ENCODE results near the gene PAGE2. TPM values are rescaled to one million over a fixed set of nuclear protein-coding genes. Genes with fewer than 3 reads are reported as not detected.

Gene PAGE2
- total RNA-seq, 2 experiments from 2014 or later = not detected

- intact Hi-C loops (cut with micrococcal nuclease; ENCODE audit: unreplicated experiment) = no loop called here
- Histone ChIP-seq H3K36me3 (ENCODE audit: insufficient read depth, low read length) (no peaks in the 10 kb centered on the region), H3K4me2 (ENCODE audit: low read length) (no peak overlapping the region), H3K27ac (ENCODE audit: low read depth, low read length, poor library complexity, severe bottlenecking) (no peak overlapping the region), H3K9me3 (ENCODE audit: low read length) (no peaks in the 10 kb centered on the region), H3K4me1 (ENCODE audit: insufficient read depth, low read length, poor library complexity, severe bottlenecking) (no peaks in the 10 kb centered on the region), H3K4me3 (ENCODE audit: low read depth, low read length, poor library complexity, severe bottlenecking) (no peak overlapping the region), H3K9me2 (ENCODE audit: insufficient read depth, low read length) (no peaks in the 10 kb centered on the region), H3K79me2 (ENCODE audit: insufficient read depth, low read depth, low read length) (no peaks in the 10 kb centered on the region), H2AFZ (ENCODE audit: low read length) (no peak overlapping the region), H4K20me1 (ENCODE audit: insufficient read depth, low read length) (no peaks in the 10 kb centered on the region)
- POLR2A ChIA-PET = no interaction called here
- no TSS peak for BruUV-seq (replicated peaks)
- CTCF ChIA-PET (ENCODE audit: unreplicated experiment) = no interaction called here
- TF ChIP-seq CTCF (conservative IDR thresholded peaks at IDR 0.05; ENCODE audit: low read length) = no peak
- TF ChIP-seq EZH2phosphoT487 (IDR thresholded peaks at IDR 0.05; ENCODE audit: borderline replicate concordance, low read depth, low read length) = no peak
- no peak for DNase-seq (ENCODE audit: low spot score)
Measured at GRCh38 chrX:55120761-55121358, 32.0 kb downstream of the PAGE2 start.

DNA sequence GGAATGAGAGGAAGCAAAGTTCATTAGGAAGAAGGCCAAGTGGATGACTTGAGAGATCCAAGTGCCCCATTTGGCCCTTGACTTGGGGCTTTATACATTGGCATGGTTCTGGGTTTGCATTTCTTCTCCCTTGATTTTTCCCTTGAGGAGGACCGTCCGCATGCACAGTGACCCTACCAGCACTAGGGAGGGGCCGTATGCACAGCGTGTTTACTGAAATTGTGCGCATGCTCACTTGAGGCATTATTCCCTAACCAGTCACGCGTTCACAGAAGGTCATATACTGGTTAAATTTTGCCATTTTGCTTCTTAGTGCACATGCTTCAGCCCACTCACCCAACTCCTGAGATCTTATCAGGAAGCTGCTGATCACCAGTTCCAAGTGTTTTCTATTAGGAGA, 35.1 kb downstream of the PAGE2 start:
- Histone ChIP-seq H4K20me1 (ENCODE audit: insufficient read depth, low read length) (no peaks in the 10 kb centered on the region), H3K36me3 (ENCODE audit: insufficient read depth, low read length) (no peaks in the 10 kb centered on the region), H3K27ac (ENCODE audit: low read depth, low read length, poor library complexity, severe bottlenecking) (no peak overlapping the region), H2AFZ (ENCODE audit: low read length) (no peak overlapping the region), H3K79me2 (ENCODE audit: insufficient read depth, low read depth, low read length) (no peaks in the 10 kb centered on the region), H3K9me2 (ENCODE audit: insufficient read depth, low read length) (no peaks in the 10 kb centered on the region), H3K4me1 (ENCODE audit: insufficient read depth, low read length, poor library complexity, severe bottlenecking) (no peaks in the 10 kb centered on the region), H3K4me2 (ENCODE audit: low read length) (no peak overlapping the region), H3K4me3 (ENCODE audit: low read depth, low read length, poor library complexity, severe bottlenecking) (no peak overlapping the region), H3K9me3 (ENCODE audit: low read length) (no peaks in the 10 kb centered on the region)
- intact Hi-C loops (cut with micrococcal nuclease; ENCODE audit: unreplicated experiment) = no loop called here
- ChIA-PET CTCF (ENCODE audit: unreplicated experiment) (no interaction called here), POLR2A (no interaction called here)
- TF ChIP-seq CTCF (conservative IDR thresholded peaks at IDR 0.05; ENCODE audit: low read length) (no peak), EZH2phosphoT487 (IDR thresholded peaks at IDR 0.05; ENCODE audit: borderline replicate concordance, low read depth, low read length) (no peak)
- BruUV-seq (replicated peaks) = no TSS peak
- no peak for DNase-seq (ENCODE audit: low spot score)

DNA sequence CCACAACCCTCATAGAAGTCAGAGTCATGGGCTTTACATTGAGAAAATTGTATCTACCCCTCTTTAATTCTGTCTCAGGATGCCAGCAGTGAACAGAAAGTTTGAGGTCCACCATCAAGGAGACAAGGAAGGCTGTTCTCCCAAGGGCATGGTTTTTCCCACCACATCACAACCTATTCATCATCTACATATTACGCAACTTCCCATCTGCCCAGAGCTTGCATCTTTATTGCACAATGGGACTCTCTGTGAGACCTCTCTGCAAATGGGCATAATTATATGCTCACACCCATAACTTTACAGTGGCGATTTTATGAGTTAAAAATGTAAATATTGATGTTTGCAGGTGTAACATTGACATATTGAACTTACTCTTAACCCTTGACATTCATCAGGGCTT, 38.9 kb downstream of the PAGE2 start:
- Histone ChIP-seq H2AFZ (ENCODE audit: low read length) (no peak overlapping the region), H3K27ac (ENCODE audit: low read depth, low read length, poor library complexity, severe bottlenecking) (no peak overlapping the region), H3K9me3 (ENCODE audit: low read length) (no peaks in the 10 kb centered on the region), H3K9me2 (ENCODE audit: insufficient read depth, low read length) (no peaks in the 10 kb centered on the region), H3K79me2 (ENCODE audit: insufficient read depth, low read depth, low read length) (no peaks in the 10 kb centered on the region), H3K4me3 (ENCODE audit: low read depth, low read length, poor library complexity, severe bottlenecking) (no peak overlapping the region), H3K36me3 (ENCODE audit: insufficient read depth, low read length) (no peaks in the 10 kb centered on the region), H4K20me1 (ENCODE audit: insufficient read depth, low read length) (no peaks in the 10 kb centered on the region), H3K4me2 (ENCODE audit: low read length) (no peak overlapping the region), H3K4me1 (ENCODE audit: insufficient read depth, low read length, poor library complexity, severe bottlenecking) (no peaks in the 10 kb centered on the region)
- BruUV-seq (replicated peaks) = no TSS peak
- intact Hi-C loops (cut with micrococcal nuclease; ENCODE audit: unreplicated experiment) = no loop called here
- CTCF ChIA-PET (ENCODE audit: unreplicated experiment) = no interaction called here
- TF ChIP-seq CTCF (conservative IDR thresholded peaks at IDR 0.05; ENCODE audit: low read length) (no peak), EZH2phosphoT487 (IDR thresholded peaks at IDR 0.05; ENCODE audit: borderline replicate concordance, low read depth, low read length) (no peak)
- DNase-seq (ENCODE audit: low spot score) = no peak
- POLR2A ChIA-PET = no interaction called here
